Memory B cell (primary cell): ENCODE data around the gene MAML2.

Experiments used
- ATAC-seq: fragments of 150-1000 bp; cut with Tn5 transposase; 2 replicates; pipeline ENCODE4 v1.10.0; 2021; ENCODE audit warnings: low read depth, mild to moderate bottlenecking, moderate library complexity
- DNase-seq, 2 donors: peaks; one replicate each; pipeline ENCODE4 v3.0.0; 2022; ENCODE audit warnings: low spot score in 2 of 2
- H3K27ac Mint-ChIP-seq: one replicate; pipeline ENCODE4 v1.8.0; 2022; ENCODE audit warnings: mild to moderate bottlenecking, moderate library complexity, mixed read lengths
- H3K27me3 Mint-ChIP-seq: one replicate; pipeline ENCODE4 v1.8.0; 2022; ENCODE audit warnings: mixed read lengths
- H3K36me3 Mint-ChIP-seq: one replicate; pipeline ENCODE4 v1.8.0; 2022; ENCODE audit warnings: mild to moderate bottlenecking, mixed read lengths
- H3K4me1 Mint-ChIP-seq: one replicate; pipeline ENCODE4 v1.8.0; 2022; ENCODE audit warnings: mixed read lengths
- H3K4me3 Mint-ChIP-seq: one replicate; pipeline ENCODE4 v1.8.0; 2022; ENCODE audit warnings: mild to moderate bottlenecking, moderate library complexity, mixed read lengths
- H3K9me3 Mint-ChIP-seq: one replicate; pipeline ENCODE4 v1.8.0; 2022; ENCODE audit warnings: mixed read lengths

MAML2 gene

GRCh38 chr11:95937358-95937757, 405.6 kb downstream of the MAML2 start:
- ATAC-seq (no peak), DNase-seq (no peak)
- Mint-ChIP-seq H3K4me3 (no peak overlapping the region), H3K9me3 (peaks cover 8% of the 10 kb centered on the region), H3K27me3 (no peaks in the 10 kb centered on the region), H3K36me3 (no peaks in the 10 kb centered on the region), H3K4me1 (no peaks in the 10 kb centered on the region), H3K27ac (no peak overlapping the region)

GRCh38 chr11:95933594-95933993, 409.4 kb downstream of the MAML2 start:
- DNase-seq (no peak), ATAC-seq (no peak)
- Mint-ChIP-seq H3K9me3 (peaks cover 14% of the 10 kb centered on the region), H3K27me3 (peaks cover 1% of the 10 kb centered on the region), H3K27ac (no peak overlapping the region), H3K36me3 (peaks cover 4% of the 10 kb centered on the region), H3K4me3 (no peak overlapping the region), H3K4me1 (no peaks in the 10 kb centered on the region)

GRCh38 chr11:95931916-95932315, 411.1 kb downstream of the MAML2 start:
- H3K36me3 Mint-ChIP-seq = peaks cover 5% of the 10 kb centered on the region
- DNase-seq (no peak), ATAC-seq (no peak)
- no peak overlapping the region for H3K4me3 Mint-ChIP-seq
- H3K9me3 Mint-ChIP-seq = peaks cover 13% of the 10 kb centered on the region
- H3K4me1 Mint-ChIP-seq = no peaks in the 10 kb centered on the region
- no peak overlapping the region for H3K27ac Mint-ChIP-seq
- H3K27me3 Mint-ChIP-seq = peaks cover 3% of the 10 kb centered on the region

GRCh38 chr11:95930948-95931347, 412.0 kb downstream of the MAML2 start:
- Mint-ChIP-seq H3K27me3 (peaks cover 3% of the 10 kb centered on the region), H3K9me3 (peaks cover 13% of the 10 kb centered on the region), H3K4me1 (no peaks in the 10 kb centered on the region), H3K4me3 (no peak overlapping the region), H3K36me3 (peaks cover 5% of the 10 kb centered on the region), H3K27ac (no peak overlapping the region)
- DNase-seq = no peak
- no peak for ATAC-seq

- Mint-ChIP-seq H3K27ac (no peak overlapping the region), H3K4me3 (no peak overlapping the region), H3K9me3 (peaks cover 7% of the 10 kb centered on the region), H3K4me1 (peaks cover 19% of the 10 kb centered on the region), H3K27me3 (peaks cover 3% of the 10 kb centered on the region), H3K36me3 (peaks cover 8% of the 10 kb centered on the region)
- ATAC-seq (no peak), DNase-seq (no peak)
Observed at GRCh38 chr11:95926726-95927125, 416.3 kb downstream of the MAML2 start.
